ENCODE measurements around the gene NIN.
A peak's percentile ranks its signal among the peaks of the same experiment; 100 is the strongest.
"Not testable (repeated sequence)": the region's sequence is repeated elsewhere in the genome, so short reads cannot be mapped to it uniquely, and the experiment has no call there.

Gene NIN

GRCh38 chr14:50819303-50819702, 11.7 kb downstream of the NIN start:
- DNase-seq = not testable (repeated sequence)

- DNase-seq = no peak
These were observed 14.4 kb downstream of the NIN start for GRCh38 chr14:50816395-50817047.

GRCh38 chr14:50815526-50815925, 15.4 kb downstream of the NIN start:
- not testable (repeated sequence) for DNase-seq

GRCh38 chr14:50815058-50815457, 15.9 kb downstream of the NIN start:
- DNase-seq = not testable (repeated sequence)

DNA sequence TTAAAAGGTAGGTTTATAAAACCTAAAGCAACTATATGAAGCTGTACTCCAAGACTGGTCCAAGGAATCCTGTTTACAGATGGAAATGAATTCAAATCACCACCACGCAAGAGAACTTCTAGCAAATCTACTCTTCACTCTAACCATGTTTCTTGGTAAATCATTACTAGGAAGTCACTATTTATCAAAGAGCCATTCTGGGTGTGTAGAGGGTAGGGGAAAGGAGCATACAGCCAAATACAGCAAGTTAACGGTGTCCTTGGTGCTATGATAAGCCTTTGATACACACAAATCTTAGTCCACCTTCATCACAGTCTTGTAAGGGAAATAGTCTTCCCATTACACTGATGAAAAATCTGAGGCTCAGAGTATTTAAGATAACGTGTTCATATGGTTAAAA, 16.8 kb downstream of the NIN start:
- DNase-seq = no peak

DNA sequence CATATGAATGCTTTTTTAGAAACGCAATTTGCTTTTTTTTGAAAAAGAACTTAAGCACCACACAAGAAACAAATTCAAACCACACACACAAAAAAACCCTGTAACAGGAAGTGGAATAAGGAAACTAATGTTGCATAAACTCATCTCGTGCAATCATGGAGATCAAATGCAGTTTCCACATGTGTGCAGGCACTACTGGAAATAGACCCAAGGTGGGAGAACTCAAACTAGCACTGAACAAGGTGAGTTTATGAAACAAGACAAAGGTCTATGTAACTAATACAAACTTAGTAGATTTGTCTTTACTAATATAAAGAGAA, 17.5 kb downstream of the NIN start:
- DNase-seq = no peak

DNA sequence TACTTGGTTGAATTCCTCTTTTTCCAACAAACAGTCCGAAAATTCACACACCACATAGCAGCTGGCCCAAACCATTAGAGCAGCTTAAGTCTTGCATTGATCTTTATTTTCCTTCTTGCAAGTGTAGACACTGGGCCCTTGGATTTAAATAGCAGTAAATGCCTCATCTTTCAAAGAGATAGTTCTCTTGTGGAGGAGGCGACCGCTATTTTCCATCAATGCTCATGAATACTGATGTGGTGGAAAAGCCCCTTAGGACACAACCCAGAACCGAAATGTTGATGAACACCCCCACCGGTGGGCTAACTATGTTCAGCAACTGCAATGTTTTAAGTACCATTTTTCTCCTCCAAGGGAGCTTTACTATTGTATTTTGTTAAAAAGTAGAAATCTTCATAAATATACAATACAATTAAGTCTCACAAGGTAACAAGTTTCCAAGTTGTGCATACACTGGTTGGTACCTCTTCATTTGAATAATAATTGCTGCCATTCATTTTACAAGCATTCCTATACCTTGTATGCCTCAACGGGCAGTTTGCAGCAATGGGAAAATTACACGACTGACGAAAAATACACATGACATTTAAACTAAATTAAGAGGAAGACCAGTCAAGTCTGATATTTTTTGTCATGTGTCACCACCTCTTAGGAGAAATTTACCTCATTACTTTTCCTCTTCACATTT, 18.0 kb downstream of the NIN start:
- no peak for DNase-seq

GRCh38 chr14:50812180-50812579, 18.8 kb downstream of the NIN start:
- DNase-seq = no peak

- no peak for DNase-seq
These were observed 22.9 kb downstream of the NIN start for GRCh38 chr14:50808053-50808452.

GRCh38 chr14:50806241-50806933, 24.6 kb downstream of the NIN start:
- no peak for DNase-seq

GRCh38 chr14:50805396-50805795, 25.6 kb downstream of the NIN start:
- no peak for DNase-seq

GRCh38 chr14:50804181-50804721, 26.7 kb downstream of the NIN start:
- DNase-seq = peak in 1 of 2 donors; percentile 19

DNA sequence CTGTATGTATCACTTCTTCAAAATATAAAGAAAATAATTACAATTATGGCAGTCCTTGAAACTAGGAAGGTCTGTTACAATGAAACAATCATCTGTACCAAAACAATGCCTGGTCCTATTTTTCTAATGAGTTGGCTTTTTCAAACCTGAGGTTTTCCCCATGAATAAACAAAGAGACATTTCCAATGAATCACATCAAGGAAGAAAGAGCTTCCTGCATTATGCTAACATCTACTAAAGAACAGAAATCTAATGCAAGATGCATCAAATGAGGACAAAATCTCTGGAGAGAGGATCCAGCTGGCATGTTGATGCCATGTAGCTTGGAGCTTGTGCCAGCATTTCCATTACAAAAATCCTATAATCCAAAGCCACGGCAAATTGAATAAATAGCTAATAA, 29.3 kb downstream of the NIN start:
- no peak for DNase-seq

GRCh38 chr14:50800032-50800431, 30.9 kb downstream of the NIN start:
- no peak for DNase-seq

- no peak for DNase-seq
These were observed 32.9 kb downstream of the NIN start for GRCh38 chr14:50798048-50798421.

DNA sequence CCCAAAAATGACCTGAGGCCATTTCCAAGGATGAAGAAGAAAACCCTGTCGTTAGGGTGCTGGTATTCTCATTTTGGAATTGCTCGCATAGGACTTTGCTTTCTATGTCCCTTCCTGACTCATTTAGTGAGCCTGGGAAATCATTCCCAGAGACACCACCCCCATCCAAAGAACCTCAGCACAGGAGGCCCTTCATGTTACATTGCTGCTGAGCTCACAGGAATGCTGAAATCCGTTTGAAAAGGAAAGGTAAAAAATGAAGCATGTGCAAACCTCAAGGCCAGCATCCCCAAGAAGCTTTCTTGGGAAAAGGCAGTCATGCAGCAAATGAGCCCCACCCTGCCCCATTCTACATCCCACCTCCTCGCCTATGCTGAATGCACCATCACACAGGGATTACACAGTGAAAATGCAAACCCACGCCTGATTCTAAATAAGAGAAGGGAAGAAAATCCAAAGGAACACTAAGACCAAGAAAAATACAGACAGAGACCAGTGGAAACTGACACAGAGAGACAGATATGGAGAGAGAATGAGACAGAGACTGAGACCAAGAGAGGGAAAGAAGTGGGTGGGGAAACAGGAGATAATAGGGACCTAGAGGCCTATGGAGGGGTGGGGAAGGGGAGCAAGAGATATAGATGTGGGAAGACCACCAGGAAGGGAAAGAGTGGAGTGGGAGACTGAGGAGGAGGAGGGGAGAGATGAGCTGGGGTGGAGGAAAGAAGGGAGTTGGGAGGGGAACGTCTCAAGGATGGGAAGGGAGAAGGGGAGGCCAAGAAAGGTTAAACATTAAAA, 33.5 kb downstream of the NIN start:
- no peak for DNase-seq

GRCh38 chr14:50796390-50796789, 34.6 kb downstream of the NIN start:
- DNase-seq = no peak

DNA sequence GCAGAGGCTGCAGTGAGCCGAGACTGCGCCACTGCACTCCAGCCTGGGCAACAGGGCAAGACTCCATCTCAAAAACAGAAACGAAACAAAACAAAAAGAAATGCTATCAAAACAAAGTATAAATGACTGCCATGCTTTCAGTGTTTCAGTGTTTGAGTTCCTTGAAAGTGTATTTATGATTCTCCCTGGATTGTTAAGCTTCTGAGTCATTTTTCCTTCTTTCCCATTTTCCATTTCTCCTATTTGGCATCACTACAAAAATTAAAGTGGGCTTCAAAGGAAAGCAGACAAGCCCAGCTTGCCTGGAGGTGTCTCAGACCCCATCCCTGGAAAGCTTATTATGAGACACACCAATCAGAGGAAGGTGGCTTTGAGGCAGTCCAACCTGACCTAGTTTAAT, 35.1 kb downstream of the NIN start:
- no peak for DNase-seq

DNA sequence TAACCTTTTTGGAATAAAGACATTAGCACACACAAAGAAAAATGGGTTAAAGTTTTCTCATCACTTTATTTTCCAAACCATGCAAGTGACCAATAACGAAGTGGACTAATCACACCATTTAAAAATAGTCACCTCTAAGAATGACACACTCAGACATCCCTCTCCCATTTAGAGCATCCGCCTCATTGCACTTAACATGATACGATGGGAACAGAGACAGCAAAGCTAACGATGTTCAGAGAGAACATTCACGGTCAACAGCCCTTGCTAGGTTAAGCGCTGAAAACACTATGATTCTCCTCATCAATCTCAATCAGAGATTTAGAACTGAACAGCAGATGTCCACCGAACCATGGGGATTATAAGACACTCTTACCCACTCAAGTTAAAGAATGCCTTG, 35.8 kb downstream of the NIN start:
- no peak for DNase-seq

DNA sequence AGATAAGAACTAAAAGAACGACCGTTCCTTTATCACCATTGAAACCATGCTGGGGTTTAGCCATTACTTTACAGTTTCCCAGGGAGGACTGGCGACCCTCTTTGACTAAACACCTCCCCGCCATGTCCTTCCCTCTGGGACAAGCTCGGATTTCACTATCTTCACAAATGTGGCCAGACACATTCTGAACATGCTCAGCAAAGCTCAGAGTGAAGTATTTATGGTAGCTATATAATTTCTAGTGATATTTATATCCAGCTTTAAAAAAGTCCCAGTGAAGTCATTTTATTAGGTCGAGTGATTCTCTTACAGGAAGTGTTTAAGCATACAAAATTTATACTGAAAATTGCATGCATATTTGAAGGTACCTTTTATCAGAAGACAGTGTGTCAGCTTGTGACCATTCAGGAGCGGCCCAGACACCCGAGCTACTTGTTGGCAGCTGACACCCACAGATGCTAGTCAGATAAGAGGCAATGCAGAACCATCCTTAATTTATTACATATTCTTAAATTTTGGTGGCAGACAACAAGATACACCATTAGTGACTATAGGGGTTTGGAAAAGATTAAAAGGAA, 36.8 kb downstream of the NIN start:
- DNase-seq = no peak

DNA sequence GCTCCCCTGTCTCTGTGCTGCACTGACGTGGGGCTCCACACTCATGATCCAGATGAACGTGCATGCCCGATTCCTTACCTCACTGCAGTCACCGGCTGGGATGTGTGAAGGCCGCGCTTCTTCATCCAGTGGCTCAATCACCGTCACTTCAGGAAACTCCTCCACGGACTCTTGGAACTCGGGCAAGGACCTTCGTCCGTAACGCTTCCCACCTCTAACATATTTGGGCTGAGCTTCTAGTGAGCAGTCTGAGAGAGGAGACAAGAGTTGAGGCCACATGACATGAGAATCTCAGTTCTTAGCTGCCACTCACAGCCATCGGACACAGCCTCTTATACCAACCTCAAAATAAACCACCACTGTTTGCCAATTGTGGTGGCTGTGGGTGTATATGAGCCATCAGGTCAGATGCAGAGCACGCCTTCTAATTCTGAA, 38.3 kb downstream of the NIN start:
- no peak for DNase-seq

DNA sequence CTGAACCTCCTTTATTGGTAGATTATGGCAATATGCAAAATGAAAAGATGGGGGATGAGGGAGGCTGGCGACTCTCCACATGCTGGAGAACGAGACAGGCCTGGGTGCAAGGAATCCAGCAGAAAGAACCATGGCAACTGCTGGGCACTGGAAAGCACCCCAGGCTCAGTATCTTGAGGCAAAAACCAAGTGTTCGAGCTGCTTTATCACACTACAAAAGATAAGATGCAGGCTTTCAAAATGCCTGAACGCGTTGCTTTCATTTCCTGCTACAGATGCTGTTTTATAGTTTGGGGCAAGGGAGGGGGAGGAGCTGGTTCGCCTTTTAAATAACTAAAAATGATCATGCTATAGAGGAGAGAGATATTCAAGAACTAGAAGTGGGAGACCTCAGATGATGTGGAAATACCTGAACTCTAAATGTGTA, 38.9 kb downstream of the NIN start:
- DNase-seq = no peak

DNA sequence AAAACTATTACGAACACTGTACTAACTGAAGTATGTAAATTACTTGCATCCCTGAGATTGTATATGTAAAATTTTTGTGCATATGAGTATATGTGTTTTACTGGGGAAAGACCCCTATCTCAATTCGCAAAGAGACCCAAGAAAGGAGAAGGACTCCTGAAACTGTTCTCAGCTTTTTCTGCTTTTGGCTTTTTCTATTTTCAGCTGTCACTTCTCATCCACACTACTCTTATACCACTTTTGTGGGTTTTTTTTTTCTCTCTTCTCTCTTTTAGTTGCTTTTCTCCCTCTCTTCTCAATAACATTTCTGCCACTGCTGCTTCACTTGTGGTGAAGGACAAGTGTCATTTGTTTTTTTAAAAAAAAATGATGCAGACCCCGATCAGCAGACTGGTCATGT, 39.8 kb downstream of the NIN start:
- DNase-seq = no peak

All from hippocampal formation (tissue), 2 donors.